Body of pancreas (tissue), 4 donors: ENCODE measurements around the gene OGFOD3. TPM values are rescaled to one million over a fixed set of nuclear protein-coding genes. Genes with fewer than 3 reads are reported as not detected.

ENCODE experiments used
- ATAC-seq: fragments of 150-250 bp; one replicate; pipeline ENCODE4 v1.9.1; 2016
- DNase-seq, 4 donors: peaks; one replicate each; pipeline ENCODE4 v3.0.0-alpha.2; 2019
- H3K27ac ChIP-seq, 4 donors: fragments of 200-600 bp; sonication (generic); 1 replicate in 3 of 4; 2 replicates in 1 of 4; pipeline versions ENCODE4 v1.5.1 to v1.6.1; 2016 to 2019; ENCODE audit warnings: mild to moderate bottlenecking in 1 of 4, mixed read lengths in 1 of 4, moderate library complexity in 1 of 4
- H3K27me3 ChIP-seq, 2 donors: fragments of 200-600 bp; sonication (generic); one replicate each; pipeline ENCODE4 v1.6.0; 2016; ENCODE audit warnings: mild to moderate bottlenecking in 1 of 2
- H3K36me3 ChIP-seq, 2 donors: fragments of 200-600 bp; sonication (generic); replicated peaks in 1 of 2; 2 replicates each; pipeline ENCODE4 v1.5.1; 2016; ENCODE audit warnings: low read depth in 2 of 2; ENCODE audit not compliant: insufficient read depth in 1 of 2
- H3K4me1 ChIP-seq: fragments of 200-600 bp; sonication (generic); one replicate; pipeline ENCODE4 v1.6.0; 2016
- H3K4me3 ChIP-seq, 2 donors: fragments of 200-600 bp; sonication (generic); 1 replicate in 1 of 2; 2 replicates in 1 of 2; pipeline ENCODE4 v1.5.1; 2016 to 2019
- H3K9me3 ChIP-seq, 3 donors: fragments of 200-600 bp; sonication (generic); 1 replicate in 2 of 3; 2 replicates in 1 of 3; pipeline ENCODE4 v1.5.1; 2016
- CTCF ChIP-seq, 7 experiments: fragments of 450-650 bp in 4 of 7; fragments of 200-600 bp in 3 of 7; sonication (generic) in 3 of 7; IDR thresholded peaks; one replicate each; pipeline ENCODE4 v1.5.1; 2016 to 2019; ENCODE audit warnings: antibody characterized with exemption in 7 of 7
- POLR2A ChIP-seq, 3 donors: fragments of 450-650 bp; IDR thresholded peaks; one replicate each; pipeline ENCODE4 v1.6.1; 2016; ENCODE audit warnings: antibody characterized with exemption in 3 of 3, mild to moderate bottlenecking in 2 of 3
- WGBS, 2 donors: methylation state at CpG; one replicate each; pipeline ENCODE4 v1.1.5; 2017; 5-methylcytosine and 5-hydroxymethylcytosine counted together
- intact Hi-C: fragments of 100-400 bp; cut with DNase I; formaldehyde crosslinking; loops from one replicate; pipeline ENCODE4 v1.15.1; 2023
- total RNA-seq, 2 donors: library from RNA; depleted of rRNA; stranded (reverse); fragments of >200 nt; gene quantifications; one replicate each; pipeline ENCODE4 v1.1.0, GENCODE V29; 2016

The OGFOD3 gene
- total RNA-seq, 2 donors from 2014 or later = 16.8 to 40.0 TPM

- intact Hi-C loops = no loop called here
- H3K27ac ChIP-seq = no peak overlapping the region
- ATAC-seq (no peak), DNase-seq (no peak)
- H3K9me3 ChIP-seq = no peaks in the 10 kb centered on the region
- TF ChIP-seq CTCF (IDR thresholded peaks at IDR 0.05) = no peak
- no peak for TF ChIP-seq POLR2A (IDR thresholded peaks at IDR 0.05)
- H3K27me3 ChIP-seq = no peaks in the 10 kb centered on the region
- H3K4me1 ChIP-seq = peaks cover 58% of the 10 kb centered on the region
- H3K4me3 ChIP-seq = no peak overlapping the region
- 70 to 80% methylated on average over 1 to 12 of the region's 12 CpGs for WGBS, 2 donors
- H3K36me3 ChIP-seq = no peaks in the 10 kb centered on the region
Measured at GRCh38 chr17:82446649-82447048, 28.3 kb upstream of the OGFOD3 start.

- H3K27me3 ChIP-seq = no peaks in the 10 kb centered on the region
- WGBS, 2 donors = 87 to 92% methylated on average over 12 to 15 of the region's 15 CpGs
- no peak for ATAC-seq
- H3K36me3 ChIP-seq = no peaks in the 10 kb centered on the region
- TF ChIP-seq POLR2A (IDR thresholded peaks at IDR 0.05) = no peak
- TF ChIP-seq CTCF (IDR thresholded peaks at IDR 0.05) = no peak
- no peak for DNase-seq
- H3K27ac ChIP-seq = no peak overlapping the region
- H3K4me3 ChIP-seq = no peak overlapping the region
- H3K4me1 ChIP-seq = peaks cover 53% of the 10 kb centered on the region
- no peaks in the 10 kb centered on the region for H3K9me3 ChIP-seq
- intact Hi-C loops = no loop called here
Measured at GRCh38 chr17:82446124-82446523, 27.7 kb upstream of the OGFOD3 start.

GRCh38 chr17:82445542-82445941, 27.2 kb upstream of the OGFOD3 start:
- H3K9me3 ChIP-seq = no peaks in the 10 kb centered on the region
- no peak for DNase-seq
- H3K36me3 ChIP-seq = no peaks in the 10 kb centered on the region
- H3K27me3 ChIP-seq = no peaks in the 10 kb centered on the region
- peak overlapping the region in 2 of 4 donors; percentile 10 to 27 for H3K27ac ChIP-seq
- WGBS, 2 donors = 20 to 70% methylated on average over 1 to 13 of the region's 13 CpGs
- TF ChIP-seq POLR2A (IDR thresholded peaks at IDR 0.05) = no peak
- TF ChIP-seq CTCF (IDR thresholded peaks at IDR 0.05) = no peak
- peaks cover 52% of the 10 kb centered on the region for H3K4me1 ChIP-seq
- intact Hi-C loops = no loop called here
- no peak for ATAC-seq
- no peak overlapping the region for H3K4me3 ChIP-seq

- Histone ChIP-seq H3K27ac (peak overlapping the region in 3 of 4 donors; percentile 10 to 27 (median 17)), H3K9me3 (no peaks in the 10 kb centered on the region), H3K36me3 (no peaks in the 10 kb centered on the region), H3K4me3 (no peak overlapping the region), H3K4me1 (peaks cover 50% of the 10 kb centered on the region), H3K27me3 (no peaks in the 10 kb centered on the region)
- peak; percentile 34 to 59 (median 42) for DNase-seq
- ATAC-seq = no peak
- TF ChIP-seq CTCF (IDR thresholded peaks at IDR 0.05) (no peak), POLR2A (IDR thresholded peaks at IDR 0.05) (no peak)
- intact Hi-C loops = no loop called here
- WGBS, 2 donors = 50% methylated on average over 3 to 17 of the region's 19 CpGs
Measured at GRCh38 chr17:82444941-82445521, 26.6 kb upstream of the OGFOD3 start.

- intact Hi-C loops = no loop called here
- Histone ChIP-seq H3K9me3 (no peaks in the 10 kb centered on the region), H3K4me1 (peaks cover 44% of the 10 kb centered on the region), H3K27me3 (no peaks in the 10 kb centered on the region), H3K4me3 (no peak overlapping the region), H3K36me3 (no peaks in the 10 kb centered on the region), H3K27ac (peak overlapping the region in 3 of 4 donors; percentile 16 to 40 (median 38))
- TF ChIP-seq CTCF (IDR thresholded peaks at IDR 0.05) (no peak), POLR2A (IDR thresholded peaks at IDR 0.05) (no peak)
- 88% methylated on average over 17 to 34 of the region's 35 CpGs for WGBS, 2 donors
- ATAC-seq (no peak), DNase-seq (peak in 1 of 4 donors; percentile 16)
Measured at GRCh38 chr17:82444284-82444893, 26.0 kb upstream of the OGFOD3 start.
